Gastrocnemius medialis (tissue), 4 donors: ENCODE data around the gene RIPOR3.

ENCODE experiments used
- POLR2A ChIP-seq, 2 donors: fragments of 450-650 bp; IDR thresholded peaks; one replicate each; pipeline ENCODE4 v1.6.1; 2017; ENCODE audit warnings: antibody characterized with exemption in 2 of 2, mild to moderate bottlenecking in 2 of 2, moderate library complexity in 2 of 2
- TF ChIP-seq, protein P1 (sequence below), 5 experiments: fragments of 450-650 bp in 3 of 5; fragments of 200-600 bp in 2 of 5; sonication (generic) in 2 of 5; IDR thresholded peaks in 4 of 5; conservative IDR thresholded peaks in 1 of 5; 1 replicate in 4 of 5; 2 replicates in 1 of 5; pipeline ENCODE4 v1.5.1; 2016 to 2019; ENCODE audit warnings: antibody characterized with exemption in 5 of 5, mild to moderate bottlenecking in 3 of 5, moderate library complexity in 3 of 5

DNA sequence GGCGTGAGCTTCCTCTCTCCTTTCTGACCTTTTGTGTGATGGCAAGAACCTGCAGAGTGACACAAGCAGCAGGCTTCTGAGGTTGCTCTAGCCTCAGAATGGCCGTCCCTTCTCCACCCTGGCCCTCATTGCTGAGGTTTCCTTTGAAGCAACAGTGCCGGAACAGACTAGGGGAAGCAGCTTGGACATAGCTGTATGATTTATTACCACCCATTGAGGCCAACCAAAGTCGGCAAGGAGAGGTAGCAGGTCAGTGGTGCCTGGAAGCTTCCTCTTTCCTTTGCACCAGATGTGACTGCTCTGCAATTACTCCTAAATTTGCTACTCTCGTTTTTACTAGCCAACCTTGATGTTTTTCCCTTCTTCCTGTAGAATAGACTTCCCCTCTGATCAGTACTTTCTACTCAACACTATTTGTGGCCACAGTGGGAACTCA is 149.7 kb downstream of the RIPOR3 start:
- TF ChIP-seq, protein P1, sequence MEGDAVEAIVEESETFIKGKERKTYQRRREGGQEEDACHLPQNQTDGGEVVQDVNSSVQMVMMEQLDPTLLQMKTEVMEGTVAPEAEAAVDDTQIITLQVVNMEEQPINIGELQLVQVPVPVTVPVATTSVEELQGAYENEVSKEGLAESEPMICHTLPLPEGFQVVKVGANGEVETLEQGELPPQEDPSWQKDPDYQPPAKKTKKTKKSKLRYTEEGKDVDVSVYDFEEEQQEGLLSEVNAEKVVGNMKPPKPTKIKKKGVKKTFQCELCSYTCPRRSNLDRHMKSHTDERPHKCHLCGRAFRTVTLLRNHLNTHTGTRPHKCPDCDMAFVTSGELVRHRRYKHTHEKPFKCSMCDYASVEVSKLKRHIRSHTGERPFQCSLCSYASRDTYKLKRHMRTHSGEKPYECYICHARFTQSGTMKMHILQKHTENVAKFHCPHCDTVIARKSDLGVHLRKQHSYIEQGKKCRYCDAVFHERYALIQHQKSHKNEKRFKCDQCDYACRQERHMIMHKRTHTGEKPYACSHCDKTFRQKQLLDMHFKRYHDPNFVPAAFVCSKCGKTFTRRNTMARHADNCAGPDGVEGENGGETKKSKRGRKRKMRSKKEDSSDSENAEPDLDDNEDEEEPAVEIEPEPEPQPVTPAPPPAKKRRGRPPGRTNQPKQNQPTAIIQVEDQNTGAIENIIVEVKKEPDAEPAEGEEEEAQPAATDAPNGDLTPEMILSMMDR (IDR thresholded peaks at IDR 0.05 in 4 of 5, conservative IDR thresholded peaks at IDR 0.05 in 1 of 5) = no peak
- TF ChIP-seq POLR2A (IDR thresholded peaks at IDR 0.05) = no peak
